Measurements from ENCODE around the gene ZNF43.
"Not testable (repeated sequence)": the region's sequence is repeated elsewhere in the genome, so short reads cannot be mapped to it uniquely, and the experiment has no call there.

The ZNF43 gene

DNA sequence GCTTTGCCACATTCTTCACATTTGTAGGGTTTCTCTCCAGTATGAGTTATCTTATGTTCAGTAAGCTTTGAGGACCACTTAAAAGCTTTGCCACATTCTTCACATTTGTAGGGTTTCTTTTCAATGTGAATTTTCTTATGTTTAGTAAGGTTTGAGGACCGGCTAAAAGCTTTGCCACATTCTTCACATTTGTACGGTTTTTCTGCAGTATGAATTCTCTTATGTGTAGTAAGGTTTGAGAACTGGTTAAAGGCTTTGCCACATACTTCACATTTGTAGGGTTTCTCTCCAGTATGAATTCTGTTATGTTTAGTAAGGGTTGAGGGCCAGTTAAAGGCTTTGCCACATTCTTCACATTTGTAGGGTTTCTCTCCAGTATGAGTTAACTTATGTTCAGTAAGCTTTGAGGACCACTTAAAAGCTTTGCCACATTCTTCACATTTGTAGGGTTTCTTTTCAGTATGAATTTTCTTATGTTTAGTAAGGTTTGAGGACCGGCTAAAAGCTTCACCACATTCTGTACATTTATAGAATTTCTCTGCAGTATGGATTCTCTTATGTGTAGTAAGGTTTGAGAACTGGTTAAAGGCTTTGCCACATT is 27.5 kb downstream of the ZNF43 start:
- not testable (repeated sequence) for DNase-seq (ENCODE audit: low read depth)

DNA sequence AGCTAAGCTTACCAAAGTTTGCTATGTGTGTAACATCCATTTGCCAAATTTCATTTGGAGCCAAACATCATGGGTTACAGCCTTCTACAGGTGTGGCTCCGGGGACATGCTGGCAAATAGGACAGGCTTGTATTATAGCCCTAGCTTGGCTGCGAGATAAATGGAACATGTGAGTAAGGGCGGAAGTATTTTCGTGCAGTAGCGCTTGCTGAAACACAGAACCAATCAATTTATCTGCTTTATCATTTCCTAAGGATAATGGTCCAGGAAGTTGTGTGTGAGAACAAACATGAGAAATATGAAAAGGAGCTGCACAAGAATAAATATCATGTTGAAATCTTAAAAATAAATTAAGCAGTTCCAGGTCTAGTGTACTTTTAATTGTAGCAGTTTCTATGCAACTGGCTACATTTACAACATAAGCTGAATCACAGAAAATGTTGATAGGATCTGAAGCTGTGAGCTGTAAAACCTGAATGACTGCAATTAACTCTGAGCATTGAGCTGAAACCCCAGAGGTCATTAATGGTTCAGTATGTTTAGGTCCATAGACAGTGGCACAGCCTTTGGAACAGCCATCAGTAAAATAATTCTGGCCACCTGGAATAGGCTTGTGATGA is 46.4 kb downstream of the ZNF43 start:
- DNase-seq (ENCODE audit: low read depth) = no peak

- no peak for DNase-seq (ENCODE audit: low read depth)
Measured at GRCh38 chr19:21786936-21787335, 49.0 kb downstream of the ZNF43 start.

GRCh38 chr19:21775792-21776191 is 60.2 kb downstream of the ZNF43 start:
- DNase-seq (ENCODE audit: low read depth) = not testable (repeated sequence)

DNA sequence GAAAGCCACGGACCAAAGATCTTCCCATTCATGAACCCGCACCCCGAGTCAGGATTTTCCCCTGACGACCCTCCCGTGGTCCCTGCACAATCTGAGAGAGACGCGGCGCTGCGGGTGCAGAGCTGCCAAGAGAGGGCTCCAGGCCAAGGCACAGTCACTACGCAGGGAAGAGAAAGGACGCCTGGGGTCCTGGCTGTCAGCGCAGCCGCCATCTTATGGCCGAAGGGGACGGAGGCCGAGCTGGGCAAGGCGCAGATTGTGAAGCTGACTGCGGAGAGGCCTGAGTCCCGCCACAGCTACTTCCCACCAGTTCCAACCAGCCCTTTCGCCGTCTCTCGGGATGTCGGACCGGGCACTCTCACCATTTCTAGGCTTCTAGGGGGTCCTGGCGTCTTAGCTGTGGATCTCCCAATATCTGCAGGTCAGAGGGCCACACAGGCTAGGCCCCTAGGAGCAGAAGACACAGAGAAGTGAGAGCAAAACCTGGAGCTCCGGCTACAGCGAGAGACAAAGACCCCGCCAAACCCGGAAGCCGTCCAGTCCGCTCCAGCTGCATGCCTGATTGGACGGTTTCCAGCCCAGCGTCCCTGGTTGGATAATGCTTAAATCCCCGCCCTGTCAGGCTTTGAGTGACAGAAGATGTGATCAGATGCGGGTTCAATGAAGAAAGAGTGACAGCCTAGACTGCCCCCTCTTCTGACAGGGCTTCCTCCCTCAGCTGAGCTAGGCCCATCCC is 68.7 kb downstream of the ZNF43 start, which contains the start of gene ZNF100:
TSS of gene ZNF100 (minus strand) at position 515 of the 736 bp plus-strand sequence. CDS start at position 365, 150 bp downstream.
- peak; percentile 75 for DNase-seq (ENCODE audit: low read depth)

DNA sequence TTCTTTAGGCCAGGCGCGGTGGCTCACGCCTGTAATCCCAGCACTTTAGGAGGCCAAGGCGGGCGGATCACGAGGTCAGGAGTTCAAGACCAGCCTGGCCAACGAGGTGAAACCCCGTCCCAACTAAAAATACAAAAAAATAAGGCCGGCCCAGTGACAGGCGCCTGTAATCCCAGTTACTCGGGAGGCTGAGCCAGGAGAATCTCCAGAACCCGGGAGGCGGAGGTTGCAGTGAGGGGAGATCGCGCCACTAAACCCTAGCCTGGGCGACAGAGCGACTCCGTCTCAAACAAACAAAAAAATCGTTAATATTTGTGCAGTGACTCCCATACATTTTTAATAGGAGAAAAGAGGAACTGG is 69.3 kb downstream of the ZNF43 start:
- not testable (repeated sequence) for DNase-seq (ENCODE audit: low read depth)

- no peak for DNase-seq (ENCODE audit: low read depth)
Measured at GRCh38 chr19:21765151-21765550, 70.8 kb downstream of the ZNF43 start.

- not testable (repeated sequence) for DNase-seq (ENCODE audit: low read depth)
Measured at GRCh38 chr19:21761547-21761946, 74.4 kb downstream of the ZNF43 start.

GRCh38 chr19:21758296-21758695 is 77.7 kb downstream of the ZNF43 start:
- no peak for DNase-seq (ENCODE audit: low read depth)

DNA sequence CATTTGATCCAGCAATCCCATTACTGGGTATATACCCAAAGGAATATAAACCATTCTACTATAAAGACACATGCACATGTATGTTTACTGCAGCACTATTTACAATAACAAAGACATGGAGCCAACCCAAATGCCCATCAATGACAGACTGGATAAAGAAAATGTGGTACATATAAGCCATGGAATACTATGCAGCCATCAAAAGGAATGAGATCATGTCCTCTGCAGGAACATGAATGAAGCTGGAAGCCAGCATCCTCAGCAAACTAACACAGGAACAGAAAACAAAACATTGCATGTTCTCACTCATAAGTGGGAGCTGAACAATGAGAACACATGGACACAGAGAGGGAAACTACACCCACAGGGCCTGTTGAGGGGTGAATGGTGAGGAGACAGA is 80.4 kb downstream of the ZNF43 start:
- not testable (repeated sequence) for DNase-seq (ENCODE audit: low read depth)
